NCI-H2029 (cell line): Measurements from ENCODE around the gene KRT16.
"Not testable (repeated sequence)": the region's sequence is repeated elsewhere in the genome, so short reads cannot be mapped to it uniquely, and the experiment has no call there.

ENCODE experiments used
- DNase-seq: peaks from one replicate; lab custom pipeline; 2025; lab: John Stamatoyannopoulos, UW

Gene KRT16

GRCh38 chr17:41615454-41615853 is 2.9 kb upstream of the KRT16 start:
- peak; percentile 38 for DNase-seq

- not testable (repeated sequence) for DNase-seq
Measured at GRCh38 chr17:41614767-41615166, 2.2 kb upstream of the KRT16 start.

GRCh38 chr17:41614098-41614497 is 1.5 kb upstream of the KRT16 start:
- DNase-seq, result no peak

DNA sequence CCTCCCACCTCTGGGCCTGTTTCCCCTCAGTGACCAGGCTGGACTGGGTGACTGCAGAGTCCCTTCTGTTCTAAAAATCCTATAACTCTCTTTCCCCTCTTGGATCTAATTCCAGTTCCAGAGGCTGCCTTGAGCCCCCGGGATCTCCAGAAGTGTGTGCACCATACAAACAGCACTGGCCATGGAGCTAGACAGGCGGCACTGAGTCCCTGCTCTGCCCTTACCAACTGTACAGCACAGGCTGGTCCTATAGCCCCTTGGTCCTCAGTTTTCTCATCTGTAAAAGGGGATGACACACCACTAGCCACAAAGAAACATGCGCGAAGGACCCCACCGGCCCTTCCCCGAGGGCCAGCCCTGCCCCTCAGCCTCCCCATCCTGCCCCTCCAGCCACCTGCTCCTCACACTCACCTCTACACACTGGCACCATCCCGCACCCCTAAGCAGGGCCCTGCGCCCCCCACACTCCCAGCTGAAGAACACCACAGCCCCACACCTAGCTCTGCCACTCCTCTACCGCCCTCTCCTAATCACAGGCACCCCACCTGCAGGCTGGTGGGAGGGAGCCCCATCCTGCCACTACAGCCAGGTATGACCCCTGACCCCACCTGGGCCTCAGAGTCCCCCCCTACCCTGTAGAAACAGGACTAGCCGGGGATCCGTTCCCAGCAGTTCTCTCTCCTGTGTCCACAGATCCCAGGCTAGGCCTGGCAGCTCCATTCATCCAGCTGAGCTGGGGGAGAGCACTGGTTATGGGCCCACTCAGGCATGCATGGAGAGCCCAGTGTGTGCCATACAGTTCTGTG is 913 bp upstream of the KRT16 start:
- DNase-seq, result no peak

GRCh38 chr17:41610965-41611640 is 1.5 kb downstream of the KRT16 start:
- no peak for DNase-seq

DNA sequence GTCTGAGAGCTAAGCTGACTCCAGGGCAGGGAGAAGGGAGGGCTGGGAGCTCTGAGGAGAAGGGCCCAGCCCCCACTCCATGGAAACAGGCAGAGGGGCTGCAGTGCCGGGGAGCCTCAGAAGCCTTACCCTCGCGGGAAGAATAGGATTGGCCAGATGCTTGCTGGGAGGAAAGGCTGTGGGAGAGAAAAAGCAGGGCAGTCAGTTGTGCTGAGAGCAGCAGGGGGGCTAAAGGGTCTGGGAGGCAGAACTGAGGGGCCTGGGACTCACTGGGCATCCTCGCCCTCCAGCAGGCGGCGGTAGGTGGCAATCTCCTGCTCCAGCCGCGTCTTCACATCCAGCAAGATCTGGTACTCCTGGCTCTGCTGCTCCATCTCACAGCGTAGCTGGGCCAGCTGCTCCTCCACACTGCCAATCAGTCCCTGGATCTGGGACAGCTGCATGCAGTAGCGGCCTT is 2.5 kb downstream of the KRT16 start:
- DNase-seq, result not testable (repeated sequence)

GRCh38 chr17:41606930-41607329 is 5.6 kb downstream of the KRT16 start:
- DNase-seq, result not testable (repeated sequence)

GRCh38 chr17:41602524-41602923 is 10.0 kb downstream of the KRT16 start:
- DNase-seq, result no peak

GRCh38 chr17:41600318-41600717 is 12.2 kb downstream of the KRT16 start:
- DNase-seq, result no peak

GRCh38 chr17:41599680-41600079 is 12.9 kb downstream of the KRT16 start:
- no peak for DNase-seq

GRCh38 chr17:41595585-41595984 is 17.0 kb downstream of the KRT16 start:
- DNase-seq, result no peak

GRCh38 chr17:41594363-41594915 is 18.1 kb downstream of the KRT16 start:
- DNase-seq, result no peak

GRCh38 chr17:41593306-41593981 is 19.1 kb downstream of the KRT16 start:
- DNase-seq, result no peak

DNA sequence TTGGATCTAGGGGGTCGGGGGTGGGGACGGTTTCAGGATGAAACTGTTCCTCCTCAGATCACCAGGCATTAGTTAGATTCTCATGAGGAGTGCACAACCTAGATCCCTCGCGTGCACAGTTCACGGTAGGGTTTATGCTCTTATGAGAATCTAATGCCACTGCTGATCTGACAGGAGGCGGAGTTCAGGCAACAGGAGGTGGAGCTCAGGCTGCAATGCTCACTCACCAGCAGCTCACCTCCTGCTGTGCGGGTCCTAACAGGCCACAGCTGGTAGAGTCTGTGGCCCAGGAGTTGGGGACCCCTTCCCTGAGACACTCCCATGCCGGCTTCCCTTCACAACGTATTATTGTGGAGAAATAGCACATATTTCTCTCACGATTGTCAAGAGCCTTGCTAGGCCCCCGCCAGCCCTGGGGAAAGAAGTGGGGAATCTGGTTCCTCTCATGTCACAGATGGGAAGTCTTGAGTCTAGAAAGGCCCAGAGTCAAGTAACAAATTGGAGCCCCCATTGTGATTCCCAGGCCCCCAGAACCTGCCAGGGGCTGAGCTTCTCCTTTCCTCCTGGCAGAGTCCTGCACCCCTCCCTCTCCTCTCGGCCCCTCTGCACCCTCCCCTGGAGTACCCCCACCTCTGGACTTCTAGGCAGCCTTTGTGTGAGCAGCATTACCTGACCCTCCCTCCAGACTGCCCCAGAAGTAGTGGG is 19.8 kb downstream of the KRT16 start:
- DNase-seq, result no peak

DNA sequence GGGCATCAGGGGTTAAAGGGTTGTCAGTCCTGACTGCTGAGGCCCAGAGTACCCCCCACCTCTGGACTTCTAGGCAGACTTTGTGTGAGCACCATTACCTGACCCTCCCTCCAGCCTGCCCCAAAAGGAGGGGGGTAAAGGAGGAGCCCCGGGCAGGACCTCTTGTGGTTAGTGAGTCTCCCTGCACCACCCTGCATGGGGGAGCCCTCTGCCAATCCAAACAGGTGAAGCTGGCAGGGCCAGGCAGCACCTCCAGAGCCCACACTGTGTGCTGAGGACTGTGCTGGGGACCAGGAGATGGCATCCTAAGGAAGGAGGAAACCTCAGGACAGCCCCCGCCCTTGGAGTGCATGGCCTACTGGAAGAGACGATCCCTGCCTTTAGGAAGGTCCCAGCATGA is 23.3 kb downstream of the KRT16 start:
- DNase-seq, result no peak

DNA sequence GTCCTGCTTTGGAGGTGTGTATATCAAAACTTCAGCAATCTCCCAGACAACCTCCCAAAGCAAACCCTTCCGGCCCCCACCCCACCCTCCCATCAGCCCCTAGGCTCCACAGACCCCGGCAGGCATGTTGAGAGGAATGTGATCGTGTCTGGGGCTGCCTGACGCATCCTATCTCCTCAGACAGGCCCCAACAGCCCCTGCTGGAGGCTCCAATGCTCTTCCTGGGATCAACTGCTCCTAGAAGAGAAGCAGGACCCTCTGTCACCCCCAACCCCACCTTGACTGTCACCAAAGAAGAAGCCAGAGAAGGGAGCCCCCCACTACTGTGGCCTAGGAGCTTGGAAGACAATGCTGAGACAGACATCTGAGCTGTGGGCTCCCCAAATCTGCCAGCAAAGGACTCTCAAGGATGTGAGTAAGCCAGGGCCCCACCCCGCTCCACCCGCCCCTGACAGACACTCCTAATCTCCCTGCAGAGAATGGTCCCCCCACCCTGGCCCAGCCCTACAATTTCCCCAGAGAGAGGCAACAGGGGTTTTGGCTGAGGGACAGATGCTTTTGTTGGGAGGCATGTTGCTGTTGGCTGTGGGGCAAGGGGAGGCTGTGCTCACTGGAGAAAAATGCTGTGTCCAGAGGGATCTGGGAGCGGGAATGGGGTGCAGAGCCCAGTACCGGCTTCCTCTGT is 24.3 kb downstream of the KRT16 start:
- no peak for DNase-seq

GRCh38 chr17:41586863-41587495 is 25.6 kb downstream of the KRT16 start, which contains the start of gene KRT14:
Gene KRT14 (minus strand): TSS chr17:41586895. CDS start chr17:41586834, 61 bp downstream.
- DNase-seq, result no peak

DNA sequence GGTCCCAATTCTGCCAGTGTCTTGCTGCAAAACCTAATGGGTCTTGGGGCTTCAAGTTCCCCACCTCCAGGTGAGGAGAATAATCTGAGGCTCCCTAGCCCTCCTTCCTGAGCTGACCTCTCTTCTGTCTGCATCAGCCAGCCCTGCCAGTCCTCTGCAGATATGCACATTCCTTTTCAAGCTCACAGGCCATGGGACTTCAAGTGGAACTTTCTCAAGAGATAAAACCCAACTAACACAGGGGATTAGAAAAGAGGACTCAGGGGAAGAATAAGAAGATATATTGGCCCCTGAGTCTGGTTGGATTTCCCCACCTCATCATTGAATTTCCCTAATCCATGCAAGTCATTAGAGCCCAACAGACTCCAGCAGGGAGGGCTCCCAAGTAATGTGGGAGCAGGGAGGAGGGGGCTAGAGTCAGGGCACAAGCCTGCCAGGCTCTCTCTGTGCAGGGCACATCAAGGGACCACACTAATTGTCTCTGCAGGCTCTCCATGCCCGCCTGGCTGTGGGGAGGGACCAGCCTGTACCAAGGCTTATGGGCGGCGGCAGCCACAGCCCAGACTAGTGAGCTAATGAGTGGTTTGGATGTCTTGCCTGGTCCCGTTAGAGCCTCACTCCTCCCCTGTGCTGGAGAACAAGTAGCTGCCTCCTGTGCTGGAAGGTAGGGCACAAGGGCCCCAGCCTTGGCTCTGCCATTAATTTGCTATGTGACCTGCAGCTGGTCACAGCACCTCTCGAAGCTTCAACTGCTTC is 27.1 kb downstream of the KRT16 start:
- no peak for DNase-seq

DNA sequence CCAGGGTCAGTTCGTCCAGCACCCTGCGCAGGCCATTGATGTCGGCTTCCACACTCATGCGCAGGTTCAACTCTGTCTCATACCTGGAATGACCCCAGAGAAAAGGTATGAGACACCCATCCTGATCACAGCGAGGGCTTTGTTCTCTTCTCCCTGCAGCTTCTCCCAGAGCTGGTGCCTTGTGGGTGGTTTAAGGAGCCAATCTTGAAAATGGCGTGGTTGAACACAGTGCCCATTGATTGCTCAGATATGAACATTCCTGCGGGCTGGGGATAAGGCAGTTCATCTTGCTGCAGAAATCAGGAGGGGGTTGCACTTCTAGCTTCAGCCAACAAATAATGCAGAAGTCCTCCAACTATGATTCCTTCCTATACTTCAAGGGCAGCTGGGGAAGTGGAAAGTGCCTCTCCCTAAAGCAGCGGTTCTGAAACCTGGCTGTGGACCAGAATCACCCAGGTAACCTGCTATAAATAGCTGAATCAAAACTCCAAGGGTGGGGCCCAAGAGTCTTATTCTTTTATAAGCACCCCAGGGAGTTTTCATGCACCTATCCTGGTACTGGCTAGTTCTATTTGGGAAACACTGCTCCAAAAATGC is 28.1 kb downstream of the KRT16 start:
- not testable (repeated sequence) for DNase-seq
